HG03039 (cell line): ENCODE results near the gene SLC16A4.

ENCODE experiments used
- ATAC-seq: cut with Tn5 transposase; IDR thresholded peaks from one replicate; pipeline ENCODE4 v1.9.1; 2021; ENCODE audit warnings: mild to moderate bottlenecking, moderate library complexity; ENCODE audit not compliant: unreplicated experiment

The SLC16A4 gene

DNA sequence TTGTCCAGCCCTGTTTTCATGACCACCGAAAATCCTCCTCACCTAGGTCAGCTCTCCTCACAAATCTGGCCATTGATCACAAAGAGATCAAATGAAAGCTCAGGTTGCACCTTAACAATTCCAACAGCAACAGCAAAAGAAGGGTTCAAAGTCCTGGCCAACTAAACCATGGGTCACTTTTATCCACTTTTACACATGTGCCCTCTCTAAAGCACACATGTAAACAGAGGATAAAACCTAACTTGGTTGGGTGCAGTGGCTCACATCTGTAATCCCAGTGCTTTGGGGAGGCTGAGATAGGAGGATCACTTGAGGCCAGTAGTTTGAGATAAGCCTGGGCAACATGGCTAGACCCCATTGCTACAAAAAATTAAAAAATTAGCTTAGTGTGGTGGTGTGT, 55.6 kb downstream of the SLC16A4 start:
- ATAC-seq: no peak

- no peak for ATAC-seq
Measured at GRCh38 chr1:110328700-110329099, 62.1 kb downstream of the SLC16A4 start.

GRCh38 chr1:110328274-110328673, 62.6 kb downstream of the SLC16A4 start:
- ATAC-seq: no peak

DNA sequence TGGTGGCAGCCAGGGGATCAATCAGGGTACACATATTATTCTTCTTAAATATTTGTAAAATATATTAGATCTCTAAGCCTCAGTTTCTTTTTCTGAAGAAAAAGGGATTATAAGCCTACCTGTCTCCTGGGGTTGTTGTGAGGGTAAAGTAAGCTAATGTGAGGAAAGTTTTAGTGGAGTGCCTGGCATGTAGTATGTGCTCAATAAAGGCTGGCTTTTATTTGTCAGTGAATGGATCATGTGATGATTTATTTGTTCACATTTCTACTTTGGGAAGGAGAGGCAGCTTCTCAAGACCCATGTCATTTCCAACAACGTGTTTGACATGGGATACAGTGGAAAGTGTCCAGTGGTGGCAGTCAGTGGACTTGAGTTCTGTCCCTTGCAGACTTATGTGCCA, 64.0 kb downstream of the SLC16A4 start:
- ATAC-seq: no peak

GRCh38 chr1:110324667-110325066, 66.2 kb downstream of the SLC16A4 start:
- ATAC-seq: no peak

GRCh38 chr1:110321846-110322245, 69.0 kb downstream of the SLC16A4 start:
- no peak for ATAC-seq

DNA sequence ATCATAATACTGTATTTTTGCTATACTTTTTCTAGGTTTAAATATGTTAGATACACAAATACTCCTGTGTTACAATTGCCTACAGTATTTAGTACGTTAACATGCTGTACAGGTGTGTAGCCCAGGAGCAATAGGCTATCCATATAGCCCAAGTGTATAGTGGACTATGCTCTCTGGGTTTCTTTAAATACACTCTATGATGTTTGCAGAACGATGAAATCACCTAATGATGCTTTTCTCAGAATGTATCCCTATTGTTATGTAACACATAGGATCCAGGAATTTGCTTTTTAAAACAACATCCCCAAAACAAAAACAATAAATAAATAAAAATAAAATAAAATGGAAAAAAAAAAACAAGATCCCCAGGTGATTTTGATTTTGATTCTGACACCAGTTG, 69.8 kb downstream of the SLC16A4 start:
- ATAC-seq: no peak

GRCh38 chr1:110320168-110320518, 70.7 kb downstream of the SLC16A4 start:
- ATAC-seq: no peak

DNA sequence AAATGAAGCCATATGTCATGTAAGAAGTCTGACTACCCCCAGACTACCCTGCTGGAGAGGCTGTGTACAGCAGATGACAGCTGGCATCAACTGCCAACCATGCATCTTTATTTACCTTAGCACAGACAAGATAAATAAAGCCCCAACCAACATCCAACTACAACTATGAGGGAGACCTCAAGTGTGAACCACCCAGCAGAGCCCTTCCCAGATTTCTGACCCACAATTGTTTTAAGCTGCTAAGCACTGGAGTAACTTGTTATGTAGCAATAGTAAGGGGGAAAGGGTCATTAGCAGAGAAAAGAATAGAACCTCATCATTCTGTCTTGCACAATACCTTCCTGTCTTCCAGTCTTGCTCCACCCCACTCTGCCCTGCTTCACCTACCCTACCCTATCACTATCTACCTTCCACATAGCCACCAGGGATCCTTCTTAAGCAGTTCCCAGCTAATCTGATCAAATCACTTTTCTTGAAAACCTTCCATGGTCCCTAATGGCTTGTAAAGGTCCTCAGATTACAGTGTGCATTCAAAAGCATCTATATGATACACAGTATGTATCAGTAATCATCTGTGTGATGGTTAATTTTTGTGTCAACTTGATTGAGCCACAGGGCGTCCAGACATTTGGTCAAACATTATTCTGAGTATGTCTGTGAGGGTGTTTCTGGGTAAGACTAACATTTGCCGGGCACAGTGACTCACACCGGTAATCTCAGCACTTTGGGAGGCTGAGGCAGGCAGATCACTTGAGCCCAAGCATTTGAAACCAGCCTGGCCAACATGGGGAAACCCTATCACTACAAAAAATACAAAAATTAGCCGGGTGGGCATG, 71.3 kb downstream of the SLC16A4 start:
- no peak for ATAC-seq

- ATAC-seq: no peak
Measured at GRCh38 chr1:110318046-110318445, 72.8 kb downstream of the SLC16A4 start.

- ATAC-seq: no peak
Measured at GRCh38 chr1:110316735-110317134, 74.1 kb downstream of the SLC16A4 start.
